Measurements from ENCODE around the gene OR6S1. TPM values are rescaled to one million over a fixed set of nuclear protein-coding genes. Genes with fewer than 3 reads are reported as not detected.

Gene OR6S1
- total RNA-seq, 4 donors from 2014 or later: not detected

DNA sequence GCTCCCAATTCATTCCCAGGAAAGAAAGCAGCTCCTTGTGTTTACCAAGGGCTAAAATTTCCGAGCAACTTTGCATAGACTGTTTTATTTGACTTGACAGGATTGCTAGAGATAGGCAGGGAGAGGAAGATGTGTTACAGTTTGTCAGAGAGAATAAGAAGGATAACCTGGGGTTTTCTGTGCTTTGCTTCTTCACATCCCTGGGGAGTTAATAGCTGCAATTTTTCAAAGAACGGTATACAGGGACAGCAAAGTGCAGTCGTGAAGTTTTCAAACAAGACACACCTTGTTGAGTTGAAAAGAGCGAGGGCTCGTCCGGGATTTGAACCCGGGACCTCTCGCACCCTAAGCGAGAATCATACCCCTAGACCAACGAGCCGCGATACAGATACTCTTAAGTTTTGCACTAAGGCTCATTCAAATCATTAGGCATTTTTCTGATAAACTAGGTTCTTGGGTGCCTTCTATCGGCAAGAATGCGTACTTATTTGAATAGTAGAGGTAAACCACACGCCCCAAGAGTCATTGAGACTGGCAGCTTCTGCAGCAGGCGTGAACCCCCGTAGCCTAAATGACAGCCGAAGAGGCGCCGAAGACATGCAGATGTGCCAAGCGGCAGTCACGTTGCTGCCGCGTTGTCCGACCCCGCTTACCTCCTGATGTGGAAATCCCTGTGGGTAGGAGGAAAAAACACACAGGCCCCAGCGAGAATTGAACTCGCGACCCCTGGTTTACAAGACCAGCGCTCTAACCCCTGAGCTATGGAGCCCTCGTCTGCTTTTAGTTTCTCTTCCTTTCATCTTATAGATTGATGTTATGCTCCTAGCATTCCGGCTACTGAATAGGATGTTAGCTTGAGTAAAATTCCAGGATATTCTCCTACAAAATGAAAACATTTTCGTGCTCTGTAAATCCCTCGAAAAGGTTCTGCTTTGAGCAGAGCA, 28.1 kb downstream of the OR6S1 start:
- Histone ChIP-seq H3K4me3 (replicated peaks in 1 of 3) (peak overlapping the region; percentile 9 to 29 (median 11)), H3K36me3 (no peaks in the 10 kb centered on the region), H3K4me1 (no peaks in the 10 kb centered on the region), H3K9me3 (no peaks in the 10 kb centered on the region), H3K27ac (peak overlapping the region; percentile 30 to 79 (median 61)), H3K27me3 (no peaks in the 10 kb centered on the region)
- intact Hi-C loops (cut with DNase I): loop anchor here (5.0 kb wide), 1 partner anchor 69 kb away; the partner anchor contains the start of gene RNASE4
- DNase-seq: peak; percentile 80 to 87
- TF ChIP-seq, protein P1, sequence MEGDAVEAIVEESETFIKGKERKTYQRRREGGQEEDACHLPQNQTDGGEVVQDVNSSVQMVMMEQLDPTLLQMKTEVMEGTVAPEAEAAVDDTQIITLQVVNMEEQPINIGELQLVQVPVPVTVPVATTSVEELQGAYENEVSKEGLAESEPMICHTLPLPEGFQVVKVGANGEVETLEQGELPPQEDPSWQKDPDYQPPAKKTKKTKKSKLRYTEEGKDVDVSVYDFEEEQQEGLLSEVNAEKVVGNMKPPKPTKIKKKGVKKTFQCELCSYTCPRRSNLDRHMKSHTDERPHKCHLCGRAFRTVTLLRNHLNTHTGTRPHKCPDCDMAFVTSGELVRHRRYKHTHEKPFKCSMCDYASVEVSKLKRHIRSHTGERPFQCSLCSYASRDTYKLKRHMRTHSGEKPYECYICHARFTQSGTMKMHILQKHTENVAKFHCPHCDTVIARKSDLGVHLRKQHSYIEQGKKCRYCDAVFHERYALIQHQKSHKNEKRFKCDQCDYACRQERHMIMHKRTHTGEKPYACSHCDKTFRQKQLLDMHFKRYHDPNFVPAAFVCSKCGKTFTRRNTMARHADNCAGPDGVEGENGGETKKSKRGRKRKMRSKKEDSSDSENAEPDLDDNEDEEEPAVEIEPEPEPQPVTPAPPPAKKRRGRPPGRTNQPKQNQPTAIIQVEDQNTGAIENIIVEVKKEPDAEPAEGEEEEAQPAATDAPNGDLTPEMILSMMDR (IDR thresholded peaks at IDR 0.05): peak in 5 of 6 experiments; percentile 53 to 99 (median 90)
- TF ChIP-seq POLR2A (IDR thresholded peaks at IDR 0.05): no peak
- 1% methylated on average over 34 of the region's 34 CpGs for WGBS, 2 donors

DNA sequence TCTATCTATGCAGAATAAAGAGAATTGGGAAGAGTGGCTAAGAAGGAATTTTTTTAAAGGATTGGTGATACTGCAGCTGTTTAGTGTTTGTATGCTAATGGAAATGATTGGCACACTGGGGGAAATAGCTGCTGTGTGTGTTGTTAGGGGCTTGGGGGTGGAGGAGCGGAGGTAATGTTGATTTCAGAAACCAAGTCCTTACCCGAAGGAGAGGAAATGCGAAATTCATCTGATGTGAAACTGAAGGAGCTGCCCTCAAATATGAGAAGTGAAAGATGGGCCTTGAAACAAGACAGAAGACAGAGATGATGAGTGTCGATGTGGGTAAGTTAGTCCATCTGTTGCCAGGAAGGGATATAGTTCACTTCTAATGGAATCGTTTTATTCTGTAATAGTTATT, 29.1 kb downstream of the OR6S1 start:
- H3K9me3 ChIP-seq: no peaks in the 10 kb centered on the region
- H3K27me3 ChIP-seq: no peaks in the 10 kb centered on the region
- no peak overlapping the region for H3K27ac ChIP-seq
- no peaks in the 10 kb centered on the region for H3K4me1 ChIP-seq
- no peaks in the 10 kb centered on the region for H3K36me3 ChIP-seq
- no peak overlapping the region for H3K4me3 ChIP-seq (replicated peaks in 1 of 3)
- 62 to 68% methylated on average over 5 of the region's 5 CpGs for WGBS, 2 donors
- TF ChIP-seq, protein P1 (IDR thresholded peaks at IDR 0.05): no peak
- TF ChIP-seq POLR2A (IDR thresholded peaks at IDR 0.05): no peak
- intact Hi-C loops (cut with DNase I): loop anchor here (5.0 kb wide), 1 partner anchor 70 kb away; the partner anchor contains the start of gene RNASE4
- no peak for DNase-seq

DNA sequence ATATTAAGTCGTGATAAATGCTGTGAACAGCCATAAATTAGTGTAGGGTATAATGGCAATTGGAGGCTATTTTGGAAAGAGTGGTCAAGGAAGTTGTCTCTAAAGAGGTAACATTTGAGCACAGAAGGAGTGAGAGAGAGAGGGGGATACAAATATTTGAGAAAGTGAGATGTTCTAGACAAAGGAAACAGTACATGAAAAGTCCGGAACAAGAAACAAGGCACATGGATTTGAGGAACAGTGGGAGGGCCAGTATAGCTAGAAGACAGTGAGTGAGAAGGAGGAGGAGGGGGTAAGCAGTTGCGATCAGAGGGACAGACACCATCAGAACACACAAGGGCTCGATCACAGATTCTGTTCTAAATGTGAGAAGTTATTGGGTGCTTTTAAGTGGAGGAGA, 30.2 kb downstream of the OR6S1 start:
- H3K27ac ChIP-seq: no peak overlapping the region
- DNase-seq: no peak
- H3K4me3 ChIP-seq (replicated peaks in 1 of 3): no peak overlapping the region
- intact Hi-C loops (cut with DNase I): loop anchor here (5.0 kb wide), 1 partner anchor 71 kb away; the partner anchor contains the start of gene RNASE4
- H3K36me3 ChIP-seq: no peaks in the 10 kb centered on the region
- TF ChIP-seq POLR2A (IDR thresholded peaks at IDR 0.05): no peak
- TF ChIP-seq, protein P1 (IDR thresholded peaks at IDR 0.05): no peak
- WGBS, 2 donors: 61 to 67% methylated on average over 4 of the region's 4 CpGs
- no peaks in the 10 kb centered on the region for H3K9me3 ChIP-seq
- no peaks in the 10 kb centered on the region for H3K27me3 ChIP-seq
- no peaks in the 10 kb centered on the region for H3K4me1 ChIP-seq

DNA sequence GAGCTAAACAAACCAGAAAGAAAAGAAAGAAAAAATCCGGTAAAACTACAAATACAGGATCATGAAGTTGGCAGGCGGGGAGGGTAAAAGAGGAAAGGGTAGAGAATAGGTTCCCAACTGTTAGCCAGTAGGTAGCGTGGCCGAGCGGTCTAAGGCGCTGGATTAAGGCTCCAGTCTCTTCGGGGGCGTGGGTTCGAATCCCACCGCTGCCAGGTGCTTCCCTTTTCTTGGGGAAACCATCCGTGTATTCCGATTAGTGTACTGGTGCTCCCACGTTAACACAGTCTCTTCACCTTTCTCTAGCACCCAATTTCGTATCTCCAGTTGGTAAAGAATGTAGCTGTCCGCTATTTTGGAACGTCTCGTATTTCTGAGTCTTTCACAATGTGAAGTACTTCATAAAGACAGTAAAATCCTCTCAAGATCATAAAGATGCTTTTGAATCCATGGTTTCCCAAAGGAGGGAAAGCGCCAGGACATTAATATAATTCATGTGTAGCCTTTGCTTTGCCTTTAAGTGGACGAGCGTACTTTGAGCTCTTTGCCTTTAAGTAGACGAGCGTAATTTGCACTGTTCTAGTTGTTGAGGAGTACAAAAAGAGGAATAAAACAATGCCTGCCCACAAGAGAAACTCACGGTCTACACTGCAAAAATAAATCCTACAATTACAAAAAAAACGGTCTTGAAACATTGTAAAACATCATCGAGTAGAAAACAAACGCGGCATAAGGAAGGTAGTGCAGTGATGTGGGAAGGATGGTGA, 31.3 kb downstream of the OR6S1 start:
- Histone ChIP-seq H3K27me3 (no peaks in the 10 kb centered on the region), H3K4me1 (no peaks in the 10 kb centered on the region), H3K36me3 (no peaks in the 10 kb centered on the region), H3K9me3 (no peaks in the 10 kb centered on the region), H3K4me3 (replicated peaks in 1 of 3) (peak overlapping the region; percentile 37 to 84 (median 72)), H3K27ac (peak overlapping the region in 2 of 3 donors; percentile 84 to 88)
- 6 to 7% methylated on average over 27 of the region's 27 CpGs for WGBS, 2 donors
- intact Hi-C loops (cut with DNase I): loop anchor here (5.0 kb wide), 1 partner anchor 72 kb away; the partner anchor contains the start of gene RNASE4
- TF ChIP-seq POLR2A (IDR thresholded peaks at IDR 0.05): no peak
- TF ChIP-seq, protein P1 (IDR thresholded peaks at IDR 0.05): no peak
- DNase-seq: peak; percentile 83 to 84
